GM18951 (cell line): ENCODE results near the gene RAPGEF5.
"Not testable (repeated sequence)": the region's sequence is repeated elsewhere in the genome, so short reads cannot be mapped to it uniquely, and the experiment has no call there.

ENCODE experiments used
- POLR2A ChIP-seq: IDR thresholded peaks from 4 replicates; pipeline ENCODE4 v1.6.1; 2011; ENCODE audit warnings: mild to moderate bottlenecking; ENCODE audit not compliant: insufficient read length, insufficient read depth; ENCODE audit errors: extremely low read depth
- in situ Hi-C: fragments of 300-500 bp; cut with MboI; formaldehyde crosslinking; loops from one replicate; pipeline ENCODE4 v1.12.0; 2022; ENCODE audit warnings: low sequenced_read_pairs, mixed read lengths, inconsistent platforms; ENCODE audit not compliant: unreplicated experiment

The RAPGEF5 gene

GRCh38 chr7:22094413-22095342 is 262.3 kb downstream of the RAPGEF5 start:
- in situ Hi-C loops: no loop called here
- TF ChIP-seq POLR2A: no peak

GRCh38 chr7:22093936-22094335 is 263.0 kb downstream of the RAPGEF5 start:
- no peak for TF ChIP-seq POLR2A

GRCh38 chr7:22093001-22093400 is 264.0 kb downstream of the RAPGEF5 start:
- no peak for TF ChIP-seq POLR2A
- in situ Hi-C loops: no loop called here

More at GRCh38 chr7:22093936-22094335, 263.0 kb downstream of the RAPGEF5 start:
- in situ Hi-C loops: no loop called here

GRCh38 chr7:22090958-22091525 is 265.9 kb downstream of the RAPGEF5 start:
- in situ Hi-C loops: not testable (repeated sequence)

GRCh38 chr7:22090512-22090911 is 266.4 kb downstream of the RAPGEF5 start:
- TF ChIP-seq POLR2A: no peak
- in situ Hi-C loops: no loop called here

GRCh38 chr7:22090107-22090506 is 266.8 kb downstream of the RAPGEF5 start:
- in situ Hi-C loops: no loop called here
- TF ChIP-seq POLR2A: no peak

GRCh38 chr7:22088827-22089226 is 268.1 kb downstream of the RAPGEF5 start:
- in situ Hi-C loops: no loop called here

GRCh38 chr7:22087861-22088260 is 269.1 kb downstream of the RAPGEF5 start:
- no peak for TF ChIP-seq POLR2A
- in situ Hi-C loops: no loop called here

More at GRCh38 chr7:22088827-22089226, 268.1 kb downstream of the RAPGEF5 start:
- no peak for TF ChIP-seq POLR2A

- TF ChIP-seq POLR2A: no peak
- in situ Hi-C loops: no loop called here
Measured at GRCh38 chr7:22083704-22084240, 273.2 kb downstream of the RAPGEF5 start.

GRCh38 chr7:22082886-22083703 is 273.9 kb downstream of the RAPGEF5 start:
- in situ Hi-C loops: no loop called here
- TF ChIP-seq POLR2A: no peak

GRCh38 chr7:22082553-22082885 is 274.4 kb downstream of the RAPGEF5 start:
- no peak for TF ChIP-seq POLR2A
- in situ Hi-C loops: no loop called here

GRCh38 chr7:22080219-22080618 is 276.7 kb downstream of the RAPGEF5 start:
- in situ Hi-C loops: not testable (repeated sequence)

GRCh38 chr7:22078872-22079271 is 278.1 kb downstream of the RAPGEF5 start:
- in situ Hi-C loops: not testable (repeated sequence)
